SK-N-SH treated with all-trans-retinoic acid at 6 μM for 48 hours (cell line): Measurements from ENCODE around the gene S1PR4.
"Not testable (repeated sequence)": the region's sequence is repeated elsewhere in the genome, so short reads cannot be mapped to it uniquely, and the experiment has no call there.

ENCODE experiments used
- ATAC-seq: fragments of 200-7000 bp; cut with Tn5 transposase; 3 replicates; pipeline ENCODE4 v1.9.1; 2020; ENCODE audit warnings: mild to moderate bottlenecking, moderate library complexity
- ARNTL ChIP-seq: fragments of 450-650 bp; formaldehyde crosslinking; IDR thresholded peaks from 2 replicates; pipeline ENCODE4 v1.5.0; 2020; ENCODE audit warnings: low read depth, mild to moderate bottlenecking, moderate library complexity, borderline replicate concordance
- BACH2 ChIP-seq: fragments of 250-450 bp; sonication (Bioruptor Pico); IDR thresholded peaks from 2 replicates; pipeline ENCODE4 v1.9.0; 2021; ENCODE audit warnings: mild to moderate bottlenecking, borderline replicate concordance
- CREB5 ChIP-seq: fragments of 250-450 bp; sonication (Bioruptor Pico); IDR thresholded peaks from 2 replicates; pipeline ENCODE4 v1.5.1; 2020; ENCODE audit warnings: low read depth, mild to moderate bottlenecking, moderate library complexity
- CSDC2 ChIP-seq: fragments of 250-450 bp; sonication (Bioruptor Pico); IDR thresholded peaks from 2 replicates; pipeline ENCODE4 v1.5.0; 2020; ENCODE audit warnings: mild to moderate bottlenecking, moderate library complexity
- CSRNP3 ChIP-seq: fragments of 250-450 bp; sonication (Bioruptor Pico); IDR thresholded peaks from 2 replicates; pipeline ENCODE4 v1.5.1; 2021; ENCODE audit warnings: mild to moderate bottlenecking, moderate library complexity
- GLIS3 ChIP-seq: fragments of 250-450 bp; sonication (Bioruptor Pico); IDR thresholded peaks from 2 replicates; pipeline ENCODE4 v1.5.0; 2020; ENCODE audit warnings: mild to moderate bottlenecking, moderate library complexity
- ISL1 ChIP-seq: fragments of 250-450 bp; sonication (Bioruptor Pico); IDR thresholded peaks from 2 replicates; pipeline ENCODE4 v2.1.2; 2022; ENCODE audit warnings: mild to moderate bottlenecking, moderate library complexity
- OSR1 ChIP-seq: fragments of 250-450 bp; sonication (Bioruptor Pico); IDR thresholded peaks from 2 replicates; pipeline ENCODE4 v1.8.0; 2022; ENCODE audit warnings: moderate library complexity, mild to moderate bottlenecking, inconsistent platforms
- PATZ1 ChIP-seq: fragments of 250-450 bp; sonication (Bioruptor Pico); IDR thresholded peaks from 2 replicates; pipeline ENCODE4 v1.8.0; 2020; ENCODE audit warnings: mild to moderate bottlenecking, moderate library complexity, borderline replicate concordance
- POU6F1 ChIP-seq: fragments of 250-450 bp; sonication (Bioruptor Pico); IDR thresholded peaks from 2 replicates; pipeline ENCODE4 v1.8.0; 2021; ENCODE audit warnings: low read depth, mild to moderate bottlenecking, moderate library complexity, borderline replicate concordance
- PPARA ChIP-seq: fragments of 250-450 bp; sonication (Bioruptor Pico); IDR thresholded peaks from 2 replicates; pipeline ENCODE4 v1.5.0; 2020; ENCODE audit warnings: mild to moderate bottlenecking, borderline replicate concordance
- RARB ChIP-seq: fragments of 250-450 bp; sonication (Bioruptor Pico); IDR thresholded peaks from 2 replicates; pipeline ENCODE4 v1.8.0; 2021; ENCODE audit warnings: mild to moderate bottlenecking, moderate library complexity
- SNAI2 ChIP-seq: fragments of 250-450 bp; sonication (Bioruptor Pico); IDR thresholded peaks from 2 replicates; pipeline ENCODE4 v1.5.0; 2020; ENCODE audit warnings: mild to moderate bottlenecking, moderate library complexity
- TCF4 ChIP-seq: fragments of 250-450 bp; sonication (Bioruptor Pico); IDR thresholded peaks from 2 replicates; pipeline ENCODE4 v1.8.0; 2021; ENCODE audit warnings: mild to moderate bottlenecking, moderate library complexity, borderline replicate concordance
- TOX ChIP-seq: fragments of 250-450 bp; sonication (Bioruptor Pico); IDR thresholded peaks from 2 replicates; pipeline ENCODE4 v1.8.0; 2021; ENCODE audit warnings: mild to moderate bottlenecking, moderate library complexity, borderline replicate concordance
- TSHZ2 ChIP-seq: fragments of 250-450 bp; sonication (Bioruptor Pico); IDR thresholded peaks from 2 replicates; pipeline ENCODE4 v1.5.0; 2020; ENCODE audit warnings: mild to moderate bottlenecking, moderate library complexity
- ZFP3 ChIP-seq: fragments of 250-450 bp; sonication (Bioruptor Pico); IDR thresholded peaks from 2 replicates; pipeline ENCODE4 v1.5.0; 2020; ENCODE audit warnings: mild to moderate bottlenecking, moderate library complexity
- ZFP30 ChIP-seq: fragments of 450-650 bp; formaldehyde crosslinking; IDR thresholded peaks from 2 replicates; pipeline ENCODE4 v1.5.0; 2022; ENCODE audit warnings: mild to moderate bottlenecking, moderate library complexity
- ZNF565 ChIP-seq: fragments of 450-650 bp; formaldehyde crosslinking; conservative IDR thresholded peaks from 2 replicates; pipeline ENCODE4 v1.5.0; 2020; ENCODE audit warnings: low read depth, mild to moderate bottlenecking, moderate library complexity
- ZNF8 ChIP-seq: fragments of 450-650 bp; formaldehyde crosslinking; IDR thresholded peaks from 2 replicates; pipeline ENCODE4 v1.5.0; 2020; ENCODE audit warnings: mild to moderate bottlenecking, moderate library complexity

Gene S1PR4

GRCh38 chr19:3201911-3202310 lies 23.3 kb downstream of the S1PR4 start (continued):
- no peak for TF ChIP-seq TSHZ2
- no peak for TF ChIP-seq ZNF565 (CRISPR knock-in tag)
- TF ChIP-seq CSDC2: no peak
- TF ChIP-seq ZNF8 (CRISPR knock-in tag): no peak

- TF ChIP-seq OSR1 (CRISPR knock-in tag) (no peak), ZFP3 (no peak), TOX (no peak), TSHZ2 (no peak), GLIS3 (CRISPR knock-in tag) (no peak), SNAI2 (CRISPR knock-in tag) (no peak), ARNTL (CRISPR knock-in tag) (no peak), PPARA (CRISPR knock-in tag) (no peak), PATZ1 (CRISPR knock-in tag) (no peak), ISL1 (CRISPR knock-in tag) (no peak), ZNF8 (CRISPR knock-in tag) (no peak), ZNF565 (CRISPR knock-in tag) (no peak), ZFP30 (no peak), POU6F1 (no peak), CSRNP3 (CRISPR knock-in tag) (no peak), BACH2 (CRISPR knock-in tag) (no peak)
- TF ChIP-seq, all 23 proteins: peak for 0
- no peak for ATAC-seq
Observed at GRCh38 chr19:3202346-3202745, 23.8 kb downstream of the S1PR4 start.

GRCh38 chr19:3202895-3203294 lies 24.3 kb downstream of the S1PR4 start:
- not testable (repeated sequence) for ATAC-seq

- no peak for ATAC-seq
- no peak for TF ChIP-seq ARNTL (CRISPR knock-in tag)
- no peak for TF ChIP-seq CREB5
- no peak for TF ChIP-seq CSRNP3 (CRISPR knock-in tag)
- no peak for TF ChIP-seq ZNF565 (CRISPR knock-in tag)
- TF ChIP-seq RARB (CRISPR knock-in tag): no peak
- no peak for TF ChIP-seq OSR1 (CRISPR knock-in tag)
- TF ChIP-seq POU6F1: no peak
- no peak for TF ChIP-seq TCF4 (CRISPR knock-in tag)
Observed at GRCh38 chr19:3203805-3204645, 25.5 kb downstream of the S1PR4 start.
